ENCODE results near the gene POLN.

DNA sequence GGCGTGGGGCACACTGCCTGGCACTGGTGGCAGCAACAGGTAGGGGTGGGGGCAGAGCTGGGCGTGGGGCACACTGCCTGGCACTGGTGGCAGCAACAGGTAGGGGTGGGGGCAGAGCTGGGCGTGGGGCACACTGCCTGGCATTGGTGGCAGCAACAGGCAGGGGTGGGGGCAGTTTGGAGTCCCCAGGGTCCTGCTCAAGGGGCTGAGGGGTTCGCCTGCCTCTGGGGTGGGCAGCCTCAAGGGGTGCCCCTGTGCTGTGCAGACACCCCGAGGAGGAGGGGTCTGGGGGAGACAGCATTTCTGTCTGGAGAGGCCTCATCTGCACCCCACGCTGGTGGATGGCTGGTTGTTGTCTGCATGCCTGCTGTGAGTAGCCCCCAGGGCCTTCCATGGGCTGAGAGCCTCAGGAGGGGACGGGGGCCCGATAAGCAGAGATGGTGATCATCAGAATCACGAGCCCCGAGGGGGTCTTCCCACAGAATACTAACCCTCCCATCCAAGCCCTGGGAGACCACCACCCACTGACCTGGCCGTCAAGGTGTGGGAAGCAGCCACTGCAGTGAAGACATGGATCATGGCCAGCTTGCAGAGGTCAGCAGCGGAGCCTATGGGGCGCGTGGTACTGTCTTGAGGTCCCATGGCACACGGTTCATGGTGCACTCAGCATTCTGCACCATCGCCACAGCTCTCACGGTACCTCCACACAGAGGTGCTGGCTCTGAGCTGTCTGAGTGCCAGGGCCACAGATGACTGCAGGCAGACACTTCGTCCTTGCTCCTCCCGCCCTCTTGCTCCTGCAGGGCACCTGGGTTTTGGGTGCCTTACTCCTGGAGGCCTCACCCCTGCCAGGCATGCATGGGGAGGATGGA, 161.3 kb downstream of the POLN start:
- TF ChIP-seq, protein P1, sequence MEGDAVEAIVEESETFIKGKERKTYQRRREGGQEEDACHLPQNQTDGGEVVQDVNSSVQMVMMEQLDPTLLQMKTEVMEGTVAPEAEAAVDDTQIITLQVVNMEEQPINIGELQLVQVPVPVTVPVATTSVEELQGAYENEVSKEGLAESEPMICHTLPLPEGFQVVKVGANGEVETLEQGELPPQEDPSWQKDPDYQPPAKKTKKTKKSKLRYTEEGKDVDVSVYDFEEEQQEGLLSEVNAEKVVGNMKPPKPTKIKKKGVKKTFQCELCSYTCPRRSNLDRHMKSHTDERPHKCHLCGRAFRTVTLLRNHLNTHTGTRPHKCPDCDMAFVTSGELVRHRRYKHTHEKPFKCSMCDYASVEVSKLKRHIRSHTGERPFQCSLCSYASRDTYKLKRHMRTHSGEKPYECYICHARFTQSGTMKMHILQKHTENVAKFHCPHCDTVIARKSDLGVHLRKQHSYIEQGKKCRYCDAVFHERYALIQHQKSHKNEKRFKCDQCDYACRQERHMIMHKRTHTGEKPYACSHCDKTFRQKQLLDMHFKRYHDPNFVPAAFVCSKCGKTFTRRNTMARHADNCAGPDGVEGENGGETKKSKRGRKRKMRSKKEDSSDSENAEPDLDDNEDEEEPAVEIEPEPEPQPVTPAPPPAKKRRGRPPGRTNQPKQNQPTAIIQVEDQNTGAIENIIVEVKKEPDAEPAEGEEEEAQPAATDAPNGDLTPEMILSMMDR (IDR thresholded peaks at IDR 0.05): no peak
- TF ChIP-seq EHF (CRISPR knock-in tag; IDR thresholded peaks at IDR 0.05) (no peak), CEBPB (IDR thresholded peaks at IDR 0.05) (no peak), MYC (IDR thresholded peaks at IDR 0.05; ENCODE audit: borderline replicate concordance, low read length) (no peak), SMC3 (IDR thresholded peaks at IDR 0.05) (no peak), ZSCAN20 (CRISPR knock-in tag; IDR thresholded peaks at IDR 0.05) (no peak), RNF2 (IDR thresholded peaks at IDR 0.05; ENCODE audit: borderline replicate concordance, low read depth) (no peak), POLR2A (IDR thresholded peaks at IDR 0.05; ENCODE audit: low read length) (no peak), RCOR1 (IDR thresholded peaks at IDR 0.05; ENCODE audit: low read depth, low read length) (no peak), ZNF302 (CRISPR knock-in tag; IDR thresholded peaks at IDR 0.05) (no peak)
